HEK293 (cell line): ENCODE results near the gene CDH23.

Experiments used
- CTCF ChIA-PET: fragments of 350-600 bp; formaldehyde crosslinking; extraction: SDS; loops from one replicate; lab custom pipeline; 2021; ENCODE audit warnings: antibody characterized with exemption; lab: Yijun Ruan, JAX
- POLR2A ChIA-PET: fragments of 300-600 bp; formaldehyde crosslinking; extraction: SDS; loops from one replicate; lab custom pipeline; 2020; ENCODE audit warnings: antibody characterized with exemption, inconsistent platforms; lab: Yijun Ruan, JAX
- H3K27ac ChIP-seq: fragments of 200-500 bp; sonication (Bioruptor generic); 2 replicates; pipeline ENCODE4 v1.5.1; 2014; ENCODE audit warnings: low read depth, low read length, control low read depth, inconsistent platforms; ENCODE audit errors: extremely low read depth
- H3K36me3 ChIP-seq, 2 experiments: fragments of 200-500 bp in 1 of 2; sonication (Bioruptor generic) in 1 of 2; 1 replicate in 1 of 2; 2 replicates in 1 of 2; pipeline ENCODE4 v1.5.1; 2014 to 2017; ENCODE audit warnings: inconsistent platforms in 2 of 2, low read length in 2 of 2; ENCODE audit not compliant: control insufficient read depth in 2 of 2, insufficient read depth in 1 of 2
- H3K4me1 ChIP-seq: fragments of 200-500 bp; sonication (Bioruptor generic); 2 replicates; pipeline ENCODE4 v1.5.1; 2014; ENCODE audit warnings: mild to moderate bottlenecking, low read length, inconsistent platforms; ENCODE audit not compliant: control insufficient read depth, insufficient read depth
- H3K4me3 ChIP-seq: 2 replicates; pipeline ENCODE4 v1.5.1; 2011; ENCODE audit warnings: low read depth, mild to moderate bottlenecking, control low read depth, low read length, moderate library complexity
- H3K9me3 ChIP-seq: fragments of 200-500 bp; sonication (Bioruptor generic); 2 replicates; pipeline ENCODE4 v1.5.1; 2014; ENCODE audit warnings: low read depth, low read length, inconsistent platforms; ENCODE audit not compliant: control insufficient read depth, insufficient read depth
- EGR2 ChIP-seq: fragments of 450-650 bp; formaldehyde crosslinking; IDR thresholded peaks from 2 replicates; pipeline ENCODE4 v1.5.1; 2016; ENCODE audit warnings: low read depth, missing biosample characterization, missing genetic modification characterization
- GLIS1 ChIP-seq: fragments of 450-650 bp; formaldehyde crosslinking; IDR thresholded peaks from 2 replicates; pipeline ENCODE4 v1.5.1; 2016; ENCODE audit warnings: missing biosample characterization, missing genetic modification characterization
- KLF1 ChIP-seq: fragments of 450-650 bp; formaldehyde crosslinking; IDR thresholded peaks from 2 replicates; pipeline ENCODE4 v1.5.1; 2016; ENCODE audit warnings: missing biosample characterization, missing genetic modification characterization
- KLF8 ChIP-seq: fragments of 450-650 bp; formaldehyde crosslinking; IDR thresholded peaks from 2 replicates; pipeline ENCODE4 v1.5.1; 2016; ENCODE audit warnings: missing biosample characterization, missing genetic modification characterization
- SCRT2 ChIP-seq: fragments of 450-650 bp; formaldehyde crosslinking; IDR thresholded peaks from 2 replicates; pipeline ENCODE4 v1.5.1; 2016; ENCODE audit warnings: missing biosample characterization, missing genetic modification characterization
- ZBTB11 ChIP-seq: fragments of 450-650 bp; formaldehyde crosslinking; conservative IDR thresholded peaks from 2 replicates; pipeline ENCODE4 v1.5.1; 2016; ENCODE audit warnings: low read depth, missing biosample characterization, missing genetic modification characterization
- ZBTB17 ChIP-seq: fragments of 450-650 bp; formaldehyde crosslinking; IDR thresholded peaks from 2 replicates; pipeline ENCODE4 v1.5.1; 2016; ENCODE audit warnings: missing biosample characterization, missing genetic modification characterization
- ZBTB8A ChIP-seq: fragments of 450-650 bp; formaldehyde crosslinking; IDR thresholded peaks from 2 replicates; pipeline ENCODE4 v1.5.1; 2016; ENCODE audit warnings: missing biosample characterization, missing genetic modification characterization
- ZIC2 ChIP-seq: fragments of 450-650 bp; formaldehyde crosslinking; IDR thresholded peaks from 2 replicates; pipeline ENCODE4 v1.5.1; 2016; ENCODE audit warnings: missing biosample characterization, missing genetic modification characterization
- ZNF16 ChIP-seq: fragments of 450-650 bp; formaldehyde crosslinking; IDR thresholded peaks from 2 replicates; pipeline ENCODE4 v1.5.1; 2016; ENCODE audit warnings: low read depth, missing biosample characterization, missing genetic modification characterization
- ZNF239 ChIP-seq: fragments of 450-650 bp; formaldehyde crosslinking; IDR thresholded peaks from 2 replicates; pipeline ENCODE4 v1.5.1; 2016; ENCODE audit warnings: missing biosample characterization, missing genetic modification characterization
- ZNF629 ChIP-seq: fragments of 450-650 bp; formaldehyde crosslinking; IDR thresholded peaks from 2 replicates; pipeline ENCODE4 v1.5.1; 2017; ENCODE audit warnings: missing biosample characterization, missing genetic modification characterization
- ZNF747 ChIP-seq: fragments of 450-650 bp; formaldehyde crosslinking; IDR thresholded peaks from 2 replicates; pipeline ENCODE4 v1.5.1; 2016; ENCODE audit warnings: missing biosample characterization, missing genetic modification characterization
- TF ChIP-seq, protein P1 (sequence below): fragments of 450-650 bp; formaldehyde crosslinking; IDR thresholded peaks from 2 replicates; pipeline ENCODE4 v1.5.1; 2017; ENCODE audit warnings: missing biosample characterization, mild to moderate bottlenecking, missing genetic modification characterization, moderate library complexity
- TF ChIP-seq, protein P2 (sequence below): fragments of 450-650 bp; formaldehyde crosslinking; IDR thresholded peaks from 2 replicates; pipeline ENCODE4 v1.5.1; 2017; ENCODE audit warnings: missing biosample characterization, missing genetic modification characterization

CDH23 gene

DNA sequence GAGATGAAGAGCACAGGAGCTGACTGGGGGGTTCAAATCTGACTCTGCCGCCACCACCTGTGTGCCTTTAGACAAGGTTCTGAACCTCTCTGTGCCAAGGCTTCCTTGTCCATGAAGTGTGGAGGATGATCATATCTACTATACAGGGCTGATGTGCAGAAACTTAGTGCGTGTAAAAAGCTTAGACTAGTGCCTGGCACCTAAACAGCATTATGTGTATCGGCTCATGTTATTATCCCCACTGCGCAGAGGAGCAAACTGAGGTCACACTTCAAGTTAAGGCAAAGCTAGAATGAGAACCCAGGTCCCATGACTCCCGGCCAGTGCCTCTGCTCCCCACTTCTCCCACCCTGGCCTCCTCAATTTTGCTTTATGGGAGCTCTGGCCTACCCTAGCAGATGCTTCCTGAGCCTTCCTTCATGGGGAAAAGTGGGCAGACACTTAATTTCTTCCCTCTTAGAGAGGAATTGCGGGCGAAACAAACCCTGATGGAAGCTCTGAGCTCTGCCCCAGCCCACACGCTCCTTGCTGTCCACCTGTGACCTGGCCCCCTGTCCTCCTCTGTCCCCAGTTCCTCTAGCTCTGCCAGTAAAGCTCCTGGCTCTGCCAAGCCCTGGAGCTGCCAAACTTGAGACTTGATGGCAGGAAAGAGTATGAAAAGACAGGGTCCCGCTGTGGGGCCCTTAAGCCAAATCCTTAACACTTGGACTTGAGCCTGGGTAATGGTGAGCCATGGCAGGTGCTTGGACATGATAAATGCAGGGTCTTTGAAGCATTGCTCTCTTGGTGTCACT lies 71.0 kb downstream of the CDH23 start:
- POLR2A ChIA-PET, result no interaction called here
- no peaks in the 10 kb centered on the region for H3K4me1 ChIP-seq
- no peaks in the 10 kb centered on the region for H3K36me3 ChIP-seq
- CTCF ChIA-PET, result interaction anchor here (0.7 to 1.3 kb wide), 2 partner anchors 142 to 429 kb away, joined by 4 read pairs; no protein-coding TSS in a partner anchor
- H3K4me3 ChIP-seq, result no peak overlapping the region
- no peaks in the 10 kb centered on the region for H3K9me3 ChIP-seq
- TF ChIP-seq, protein P1, sequence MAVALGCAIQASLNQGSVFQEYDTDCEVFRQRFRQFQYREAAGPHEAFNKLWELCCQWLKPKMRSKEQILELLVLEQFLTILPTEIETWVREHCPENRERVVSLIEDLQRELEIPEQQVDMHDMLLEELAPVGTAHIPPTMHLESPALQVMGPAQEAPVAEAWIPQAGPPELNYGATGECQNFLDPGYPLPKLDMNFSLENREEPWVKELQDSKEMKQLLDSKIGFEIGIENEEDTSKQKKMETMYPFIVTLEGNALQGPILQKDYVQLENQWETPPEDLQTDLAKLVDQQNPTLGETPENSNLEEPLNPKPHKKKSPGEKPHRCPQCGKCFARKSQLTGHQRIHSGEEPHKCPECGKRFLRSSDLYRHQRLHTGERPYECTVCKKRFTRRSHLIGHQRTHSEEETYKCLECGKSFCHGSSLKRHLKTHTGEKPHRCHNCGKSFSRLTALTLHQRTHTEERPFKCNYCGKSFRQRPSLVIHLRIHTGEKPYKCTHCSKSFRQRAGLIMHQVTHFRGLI (tag by site-specific recombination), result no peak
- TF ChIP-seq ZNF16 (peak; percentile 38; the same call in 1 of the 2 replicates), ZNF239 (tag by site-specific recombination) (no peak)
- H3K27ac ChIP-seq, result no peak overlapping the region

GRCh38 chr10:71468363-71469094 lies 71.8 kb downstream of the CDH23 start:
- no peaks in the 10 kb centered on the region for H3K36me3 ChIP-seq
- H3K4me3 ChIP-seq, result no peak overlapping the region
- H3K27ac ChIP-seq, result no peak overlapping the region
- no peaks in the 10 kb centered on the region for H3K4me1 ChIP-seq
- CTCF ChIA-PET, result interaction anchor here (0.7 to 1.3 kb wide), 2 partner anchors 141 to 428 kb away, joined by 4 read pairs; no protein-coding TSS in a partner anchor
- TF ChIP-seq ZBTB17 (tag by site-specific recombination) (peak; percentile 63), ZNF629 (no peak)
- H3K9me3 ChIP-seq, result no peaks in the 10 kb centered on the region
- POLR2A ChIA-PET, result no interaction called here

DNA sequence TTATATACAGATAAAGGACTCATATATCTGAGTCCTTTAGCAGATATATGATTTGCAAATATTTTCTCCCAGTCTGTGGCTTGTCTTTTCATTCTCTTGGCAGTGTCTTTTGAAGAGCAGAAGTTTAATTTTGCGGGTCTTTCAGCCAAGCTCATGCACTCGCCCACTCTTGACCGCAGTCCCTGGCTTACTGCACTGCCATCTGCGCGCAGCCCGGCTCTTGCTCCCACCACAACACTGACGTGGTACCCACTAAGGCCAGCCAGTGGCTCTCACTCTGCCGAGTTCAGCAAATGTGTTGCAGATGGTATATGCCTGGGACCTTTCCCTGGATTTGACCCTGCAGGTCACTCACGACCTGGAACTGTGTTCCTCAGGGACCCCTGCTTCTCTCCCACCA lies 74.3 kb downstream of the CDH23 start:
- no peaks in the 10 kb centered on the region for H3K9me3 ChIP-seq
- TF ChIP-seq, protein P2, sequence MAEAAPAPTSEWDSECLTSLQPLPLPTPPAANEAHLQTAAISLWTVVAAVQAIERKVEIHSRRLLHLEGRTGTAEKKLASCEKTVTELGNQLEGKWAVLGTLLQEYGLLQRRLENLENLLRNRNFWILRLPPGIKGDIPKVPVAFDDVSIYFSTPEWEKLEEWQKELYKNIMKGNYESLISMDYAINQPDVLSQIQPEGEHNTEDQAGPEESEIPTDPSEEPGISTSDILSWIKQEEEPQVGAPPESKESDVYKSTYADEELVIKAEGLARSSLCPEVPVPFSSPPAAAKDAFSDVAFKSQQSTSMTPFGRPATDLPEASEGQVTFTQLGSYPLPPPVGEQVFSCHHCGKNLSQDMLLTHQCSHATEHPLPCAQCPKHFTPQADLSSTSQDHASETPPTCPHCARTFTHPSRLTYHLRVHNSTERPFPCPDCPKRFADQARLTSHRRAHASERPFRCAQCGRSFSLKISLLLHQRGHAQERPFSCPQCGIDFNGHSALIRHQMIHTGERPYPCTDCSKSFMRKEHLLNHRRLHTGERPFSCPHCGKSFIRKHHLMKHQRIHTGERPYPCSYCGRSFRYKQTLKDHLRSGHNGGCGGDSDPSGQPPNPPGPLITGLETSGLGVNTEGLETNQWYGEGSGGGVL, result no peak
- H3K27ac ChIP-seq, result no peak overlapping the region
- H3K4me3 ChIP-seq, result no peak overlapping the region
- H3K4me1 ChIP-seq, result no peaks in the 10 kb centered on the region
- ChIA-PET POLR2A (no interaction called here), CTCF (interaction anchor here (0.7 to 1.1 kb wide), 2 partner anchors 13 to 16 kb away, joined by 3 read pairs; no protein-coding TSS in a partner anchor)
- no peaks in the 10 kb centered on the region for H3K36me3 ChIP-seq

DNA sequence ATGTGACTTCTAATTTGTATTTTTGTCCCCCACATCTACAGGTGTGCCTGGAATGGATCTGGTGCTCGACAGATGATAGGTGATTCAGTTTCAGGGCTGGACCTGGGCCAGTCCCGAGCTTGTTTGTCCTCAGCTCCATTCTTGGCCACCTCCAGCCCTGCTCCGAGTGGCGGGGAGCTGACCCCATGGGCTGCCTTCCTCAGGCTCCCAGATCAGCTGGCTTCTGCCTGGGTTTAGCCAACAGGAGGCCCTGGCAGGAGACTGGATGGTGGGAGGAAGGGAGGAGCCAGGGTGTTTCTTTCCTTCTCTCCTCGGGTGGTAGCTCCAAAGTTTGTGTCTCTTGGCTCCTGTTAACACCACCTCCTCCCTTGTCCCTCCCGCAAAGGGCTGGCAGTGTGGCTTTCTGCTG lies 75.2 kb downstream of the CDH23 start:
- no peak overlapping the region for H3K27ac ChIP-seq
- TF ChIP-seq EGR2 (tag by site-specific recombination) (peak; percentile 9; the same call in 1 of the 2 replicates), ZIC2 (peak; percentile 90), KLF8 (no peak), GLIS1 (tag by site-specific recombination) (peak; percentile 36), ZBTB11 (tag by site-specific recombination) (no peak), SCRT2 (peak; percentile 60; the same call in 1 of the 2 replicates), ZNF747 (tag by site-specific recombination) (no peak), ZBTB8A (tag by site-specific recombination) (no peak), KLF1 (peak; percentile 70)

More for the DNA sequence above, 75.2 kb downstream of the CDH23 start:
- ChIA-PET POLR2A (no interaction called here), CTCF (interaction anchor here (0.7 to 1.1 kb wide), 2 partner anchors 14 to 15 kb away, joined by 3 read pairs; no protein-coding TSS in a partner anchor)
- H3K36me3 ChIP-seq, result no peaks in the 10 kb centered on the region
- no peaks in the 10 kb centered on the region for H3K4me1 ChIP-seq
- no peak overlapping the region for H3K4me3 ChIP-seq
- H3K9me3 ChIP-seq, result no peaks in the 10 kb centered on the region
